CD14-positive monocyte (primary cell): ENCODE results near the gene PWWP2B. TPM values are rescaled to one million over a fixed set of nuclear protein-coding genes. Genes with fewer than 3 reads are reported as not detected.

Source experiments
- DNase-seq, 3 donors: peaks; one replicate each; pipeline ENCODE4 v3.0.0-alpha.2; 2011 to 2022
- H2AFZ ChIP-seq: 2 replicates; pipeline ENCODE4 v1.6.0; 2012; ENCODE audit warnings: mild to moderate bottlenecking, low read depth, low read length, inconsistent platforms; ENCODE audit not compliant: insufficient read depth, poor library complexity, severe bottlenecking
- H3K27ac ChIP-seq, 2 donors: 1 replicate in 1 of 2; 2 replicates in 1 of 2; pipeline ENCODE4 v1.5.1; 2012 to 2013; ENCODE audit warnings: low read length in 2 of 2, control low read depth in 1 of 2, inconsistent platforms in 1 of 2, low read depth in 1 of 2, mild to moderate bottlenecking in 1 of 2
- H3K27me3 ChIP-seq, 2 donors: one replicate each; pipeline versions ENCODE4 v1.6.0 to v1.6.1; 2011 to 2013; ENCODE audit warnings: low read length in 2 of 2; ENCODE audit not compliant: control insufficient read depth in 2 of 2, insufficient read depth in 2 of 2
- H3K36me3 ChIP-seq, 2 donors: replicated peaks in 1 of 2; 1 replicate in 1 of 2; 2 replicates in 1 of 2; pipeline versions ENCODE4 v1.5.1 to v1.6.1; 2012 to 2013; ENCODE audit warnings: low read length in 2 of 2, control low read depth in 1 of 2, inconsistent platforms in 1 of 2, mild to moderate bottlenecking in 1 of 2; ENCODE audit not compliant: insufficient read depth in 2 of 2, control insufficient read depth in 1 of 2
- H3K4me1 ChIP-seq, 2 donors: 1 replicate in 1 of 2; 2 replicates in 1 of 2; pipeline versions ENCODE4 v1.5.1 to v1.6.1; 2012 to 2013; ENCODE audit warnings: low read length in 2 of 2, control low read depth in 1 of 2, inconsistent platforms in 1 of 2, mild to moderate bottlenecking in 1 of 2, moderate library complexity in 1 of 2; ENCODE audit not compliant: insufficient read depth in 2 of 2, control insufficient read depth in 1 of 2
- H3K4me2 ChIP-seq: replicated peaks from 2 replicates; pipeline ENCODE3; 2012; ENCODE audit warnings: low read length, moderate library complexity, mild to moderate bottlenecking; ENCODE audit not compliant: poor library complexity, severe bottlenecking; ENCODE audit errors: extremely low read depth
- H3K4me3 ChIP-seq, 3 experiments: fragments of 200-600 bp in 1 of 3; sonication (generic) in 1 of 3; replicated peaks in 1 of 3; 1 replicate in 2 of 3; 2 replicates in 1 of 3; pipeline ENCODE4 v1.5.1; 2011 to 2013; ENCODE audit warnings: low read length in 3 of 3, mild to moderate bottlenecking in 3 of 3, control low read depth in 2 of 3, low read depth in 2 of 3, inconsistent platforms in 1 of 3, moderate library complexity in 1 of 3
- H3K79me2 ChIP-seq: 2 replicates; pipeline ENCODE4 v1.6.0; 2012; ENCODE audit warnings: mild to moderate bottlenecking, control low read depth, inconsistent platforms, low read length, moderate library complexity; ENCODE audit not compliant: insufficient read depth
- H3K9ac ChIP-seq: 2 replicates; pipeline ENCODE4 v1.6.0; 2017; ENCODE audit warnings: low read length, mild to moderate bottlenecking; ENCODE audit not compliant: insufficient read depth, poor library complexity, severe bottlenecking
- H3K9me3 ChIP-seq, 2 donors: replicated peaks in 1 of 2; 1 replicate in 1 of 2; 2 replicates in 1 of 2; pipeline versions ENCODE4 v1.5.1 to v1.6.1; 2012 to 2013; ENCODE audit warnings: low read length in 2 of 2, control low read depth in 1 of 2; ENCODE audit not compliant: control insufficient read depth in 1 of 2, insufficient read depth in 1 of 2
- H4K20me1 ChIP-seq: 2 replicates; pipeline ENCODE4 v1.6.0; 2012; ENCODE audit warnings: mild to moderate bottlenecking, low read length, control low read depth, moderate library complexity; ENCODE audit not compliant: insufficient read depth
- H3K27ac Mint-ChIP-seq, 7 donors: one replicate each; pipeline ENCODE4 v1.8.0; 2020; ENCODE audit warnings: mild to moderate bottlenecking in 7 of 7, mixed read lengths in 7 of 7, moderate library complexity in 6 of 7, inconsistent platforms in 2 of 7
- H3K27me3 Mint-ChIP-seq, 3 donors: one replicate each; pipeline ENCODE4 v1.8.0; 2021 to 2022; ENCODE audit warnings: low read depth in 3 of 3, mild to moderate bottlenecking in 3 of 3, mixed read lengths in 3 of 3, moderate library complexity in 3 of 3, inconsistent platforms in 1 of 3
- H3K36me3 Mint-ChIP-seq, 2 donors: one replicate each; pipeline ENCODE4 v1.8.0; 2020; ENCODE audit warnings: mixed read lengths in 2 of 2, inconsistent platforms in 1 of 2, mild to moderate bottlenecking in 1 of 2
- H3K4me1 Mint-ChIP-seq: one replicate; pipeline ENCODE4 v1.8.0; 2020; ENCODE audit warnings: mild to moderate bottlenecking, mixed read lengths
- H3K4me3 Mint-ChIP-seq, 2 donors: one replicate each; pipeline ENCODE4 v1.8.0; 2020; ENCODE audit warnings: mild to moderate bottlenecking in 2 of 2, mixed read lengths in 2 of 2, moderate library complexity in 1 of 2
- H3K9me3 Mint-ChIP-seq, 7 donors: one replicate each; pipeline ENCODE4 v1.8.0; 2020 to 2022; ENCODE audit warnings: mixed read lengths in 7 of 7, mild to moderate bottlenecking in 6 of 7, moderate library complexity in 6 of 7, inconsistent platforms in 2 of 7
- WGBS: methylation state at CpG from one replicate; pipeline ENCODE4 v1.1.5; 2013; ENCODE audit warnings: missing lambda C conversion rate; ENCODE audit not compliant: insufficient coverage; 5-methylcytosine and 5-hydroxymethylcytosine counted together
- intact Hi-C, 2 donors: fragments of 100-400 bp; cut with micrococcal nuclease; formaldehyde crosslinking; loops; one replicate each; pipeline versions ENCODE4 v1.15.0 to v1.15.1; 2023
- polyA plus RNA-seq, 3 donors: library from polyadenylated mRNA; depleted of rRNA in 1 of 3; unstranded in 2 of 3; stranded (reverse) in 1 of 3; fragments of 300-500 nt in 2 of 3; fragments of >200 nt in 1 of 3; fragmentation: Illumina TruSeq in 2 of 3; gene quantifications; 1 replicate in 2 of 3; 2 replicates in 1 of 3; pipeline ENCODE4 v1.2.3, GENCODE V29; 2012 to 2021
- TF ChIP-seq, protein P1 (sequence below): fragments of 200-600 bp; IDR thresholded peaks from one replicate; pipeline ENCODE4 v1.8.0; 2022; ENCODE audit warnings: antibody characterized with exemption, mild to moderate bottlenecking

Gene PWWP2B
- polyA plus RNA-seq, 3 donors: 2.4 to 6.9 (median 2.7) TPM

DNA sequence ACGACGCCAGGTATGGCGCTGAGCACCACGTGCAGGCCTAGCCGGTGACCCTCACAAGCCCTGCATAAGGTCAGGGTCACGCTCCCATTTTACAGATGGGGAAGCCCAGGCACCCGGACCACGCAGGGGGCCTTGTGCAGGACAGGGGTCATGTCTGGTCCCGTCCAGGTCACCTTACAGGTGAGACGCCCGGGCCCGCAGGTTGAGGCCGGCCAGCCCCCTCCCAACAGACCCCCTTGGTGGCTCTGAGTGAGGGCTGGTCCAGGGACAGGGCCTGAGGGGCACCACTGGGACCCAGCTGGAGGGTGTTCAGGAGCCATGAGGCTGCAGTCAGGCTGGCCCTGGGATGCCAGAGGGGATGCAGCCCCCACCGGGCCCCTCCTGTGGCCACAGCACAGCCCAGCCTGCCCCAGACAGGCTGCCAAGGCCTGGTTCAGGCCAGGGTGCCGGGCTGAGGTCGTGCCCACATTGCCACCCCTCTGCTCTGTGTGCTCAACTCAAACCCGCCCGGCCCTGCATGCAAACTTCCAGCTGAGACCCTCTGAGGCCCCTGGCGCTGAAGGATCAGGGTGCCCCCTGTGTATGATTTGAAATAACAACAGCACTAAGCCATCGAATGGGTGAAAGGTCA is 69.0 kb downstream of the PWWP2B start:
- Histone ChIP-seq H3K27me3 (peaks cover 0 to 2% of the 10 kb centered on the region in 2 donors), H3K36me3 (no peaks in the 10 kb centered on the region), H3K9me3 (peaks cover 0 to 4% of the 10 kb centered on the region in 2 donors), H3K9ac (no peak overlapping the region), H4K20me1 (no peaks in the 10 kb centered on the region), H3K27ac (no peak overlapping the region), H2AFZ (no peak overlapping the region), H3K4me1 (no peaks in the 10 kb centered on the region), H3K4me2 (no peak overlapping the region), H3K4me3 (no peak overlapping the region), H3K79me2 (no peaks in the 10 kb centered on the region)
- Mint-ChIP-seq H3K27me3 (peaks cover 2 to 7% (median 6%) of the 10 kb centered on the region in 3 donors), H3K27ac (no peak overlapping the region), H3K36me3 (no peaks in the 10 kb centered on the region), H3K4me1 (no peaks in the 10 kb centered on the region), H3K9me3 (peaks cover 0 to 4% (median 0%) of the 10 kb centered on the region in 7 donors), H3K4me3 (no peak overlapping the region)
- WGBS: 91% methylated on average over 19 of the region's 20 CpGs
- intact Hi-C loops: no loop called here
- DNase-seq: no peak
- TF ChIP-seq, protein P1, sequence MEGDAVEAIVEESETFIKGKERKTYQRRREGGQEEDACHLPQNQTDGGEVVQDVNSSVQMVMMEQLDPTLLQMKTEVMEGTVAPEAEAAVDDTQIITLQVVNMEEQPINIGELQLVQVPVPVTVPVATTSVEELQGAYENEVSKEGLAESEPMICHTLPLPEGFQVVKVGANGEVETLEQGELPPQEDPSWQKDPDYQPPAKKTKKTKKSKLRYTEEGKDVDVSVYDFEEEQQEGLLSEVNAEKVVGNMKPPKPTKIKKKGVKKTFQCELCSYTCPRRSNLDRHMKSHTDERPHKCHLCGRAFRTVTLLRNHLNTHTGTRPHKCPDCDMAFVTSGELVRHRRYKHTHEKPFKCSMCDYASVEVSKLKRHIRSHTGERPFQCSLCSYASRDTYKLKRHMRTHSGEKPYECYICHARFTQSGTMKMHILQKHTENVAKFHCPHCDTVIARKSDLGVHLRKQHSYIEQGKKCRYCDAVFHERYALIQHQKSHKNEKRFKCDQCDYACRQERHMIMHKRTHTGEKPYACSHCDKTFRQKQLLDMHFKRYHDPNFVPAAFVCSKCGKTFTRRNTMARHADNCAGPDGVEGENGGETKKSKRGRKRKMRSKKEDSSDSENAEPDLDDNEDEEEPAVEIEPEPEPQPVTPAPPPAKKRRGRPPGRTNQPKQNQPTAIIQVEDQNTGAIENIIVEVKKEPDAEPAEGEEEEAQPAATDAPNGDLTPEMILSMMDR: no peak

DNA sequence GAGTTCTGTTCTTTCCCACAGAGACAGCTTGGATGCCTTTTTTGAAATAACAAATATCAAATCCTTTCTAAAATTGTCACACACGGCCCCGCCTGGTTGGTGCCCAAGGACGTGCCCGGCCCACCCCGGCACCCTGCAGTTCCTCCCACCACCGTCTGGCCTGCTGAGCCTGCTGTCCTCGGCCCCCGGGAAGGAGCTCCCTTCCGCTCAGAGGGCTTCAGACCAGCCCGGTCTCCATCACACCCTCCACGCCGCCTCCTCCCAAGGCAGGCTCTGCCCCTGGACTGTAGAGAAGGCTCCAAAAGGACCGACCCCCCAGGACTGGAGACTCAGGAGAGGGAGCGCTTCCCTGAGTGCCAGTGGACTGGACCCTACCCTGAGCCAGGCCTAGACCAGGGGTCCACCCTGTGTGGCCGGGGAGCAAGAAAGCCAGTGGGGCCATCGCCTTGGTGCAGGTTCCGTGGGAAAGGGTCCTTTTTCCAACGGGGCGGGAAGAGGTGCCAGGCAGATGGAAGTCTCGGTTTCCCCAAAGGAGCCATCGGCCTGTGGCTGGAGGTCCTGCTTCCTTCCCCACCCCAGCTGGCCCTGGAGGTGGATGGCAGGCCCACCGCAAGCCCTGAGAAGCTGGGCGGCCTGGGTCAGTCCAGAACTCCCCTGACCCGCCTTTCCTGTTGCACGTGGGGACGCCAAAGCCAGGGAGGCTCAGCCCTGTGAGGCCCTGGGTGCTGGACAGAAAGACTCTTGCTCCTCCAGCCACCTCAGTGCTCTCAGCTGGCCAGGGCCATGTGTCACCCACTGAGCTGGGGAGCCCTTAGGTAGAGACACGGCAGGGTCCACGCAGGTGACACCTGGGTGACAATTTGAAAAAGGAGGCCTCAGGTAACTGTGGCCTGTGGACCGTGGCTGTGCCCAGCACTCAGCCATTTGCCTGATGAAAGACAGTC is 69.8 kb downstream of the PWWP2B start:
- Histone ChIP-seq H3K4me2 (no peak overlapping the region), H3K27ac (no peak overlapping the region), H3K9me3 (peaks cover 0 to 11% of the 10 kb centered on the region in 2 donors), H4K20me1 (no peaks in the 10 kb centered on the region), H3K4me3 (no peak overlapping the region), H3K9ac (no peak overlapping the region), H3K79me2 (no peaks in the 10 kb centered on the region), H3K27me3 (peaks cover 0 to 2% of the 10 kb centered on the region in 2 donors), H3K4me1 (no peaks in the 10 kb centered on the region), H3K36me3 (no peaks in the 10 kb centered on the region), H2AFZ (no peak overlapping the region)
- TF ChIP-seq, protein P1: no peak
- intact Hi-C loops: no loop called here
- peaks cover 2 to 7% (median 6%) of the 10 kb centered on the region in 3 donors for H3K27me3 Mint-ChIP-seq
- no peaks in the 10 kb centered on the region for H3K36me3 Mint-ChIP-seq
- peaks cover 0 to 9% (median 7%) of the 10 kb centered on the region in 7 donors for H3K9me3 Mint-ChIP-seq
- no peak overlapping the region for H3K4me3 Mint-ChIP-seq
- 95% methylated on average over 20 of the region's 29 CpGs for WGBS
- no peak for DNase-seq
- H3K27ac Mint-ChIP-seq: peak overlapping the region in 1 of 7 donors; percentile 17
- no peaks in the 10 kb centered on the region for H3K4me1 Mint-ChIP-seq

Other genes starting within 250 kb of the PWWP2B start
- gene DPYSL4, start 210.3 kb upstream of the PWWP2B start, polyA plus RNA-seq: under 1 TPM in 1 of 3 donors, not detected in 2; 0.08 TPM
- gene STK32C, start 89.2 kb upstream of the PWWP2B start, polyA plus RNA-seq: 10 to 100 TPM; 13.6 to 22.8 (median 18.4) TPM
- 10 to 100 TPM in 1 of 3 donors, 1 to 10 TPM in 2; 3.6 to 12.8 (median 3.6) TPM for gene LRRC27, start 65.0 kb upstream of the PWWP2B start, polyA plus RNA-seq
- 10 to 100 TPM in 1 of 3 donors, 1 to 10 TPM in 1, under 1 TPM in 1; 0.87 to 17.2 (median 2.9) TPM for gene INPP5A, start 140.6 kb downstream of the PWWP2B start, polyA plus RNA-seq